ENCODE measurements around the gene MAP2.

GRCh38 chr2:209638346-209638745 is 214.5 kb downstream of the MAP2 start:
- peak in 3 of 12 donors; percentile 7 to 23 (median 22) for TF ChIP-seq CTCF (IDR thresholded peaks at IDR 0.05)
- no peak for TF ChIP-seq POLR2A (IDR thresholded peaks at IDR 0.05)

Data from heart left ventricle (tissue), 13 donors.